Right lung (tissue), 5 donors: ENCODE results near the gene RIMKLA. TPM values are rescaled to one million over a fixed set of nuclear protein-coding genes. Genes with fewer than 3 reads are reported as not detected.

Experiments
- polyA plus RNA-seq, 5 donors: library from polyadenylated mRNA; unstranded; fragments of 120-200 nt; gene quantifications; one replicate each; pipeline versions ENCODE4 v1.2.1 to v1.2.3, GENCODE V29; 2013; ENCODE audit warnings: inconsistent platforms in 1 of 5, low replicate concordance in 1 of 5; ENCODE audit not compliant: insufficient read length in 5 of 5, insufficient read depth in 1 of 5

Gene RIMKLA
- polyA plus RNA-seq, 5 donors: 0.38 to 0.84 (median 0.73) TPM

Other genes starting within 250 kb of the RIMKLA start
- not detected for gene GUCA2B, start 227.4 kb upstream of the RIMKLA start, polyA plus RNA-seq
- 1 to 10 TPM in 2 of 5 donors, under 1 TPM in 2, not detected in 1; 0.28 to 1.5 (median 0.74) TPM for gene GUCA2A, start 216.0 kb upstream of the RIMKLA start, polyA plus RNA-seq
- gene FOXJ3, start 45.6 kb upstream of the RIMKLA start, polyA plus RNA-seq: 10 to 100 TPM; 45.0 to 69.4 (median 54.6) TPM
- 1 to 10 TPM; 2.1 to 3.6 (median 3.1) TPM for gene ZMYND12, start 75.2 kb downstream of the RIMKLA start, polyA plus RNA-seq
- gene PPCS, start 75.8 kb downstream of the RIMKLA start, polyA plus RNA-seq: 10 to 100 TPM; 64.6 to 72.1 (median 67.7) TPM
- gene CCDC30, start 82.5 kb downstream of the RIMKLA start, polyA plus RNA-seq: 10 to 100 TPM in 4 of 5 donors, 1 to 10 TPM in 1; 8.6 to 16.7 (median 14.5) TPM